Loucy (cell line): ENCODE data around the gene TLE3.

Experiments used
- H2AFZ ChIP-seq: fragments of 200-600 bp; sonication (generic); 2 replicates; pipeline ENCODE4 v1.6.0; 2016; ENCODE audit warnings: antibody characterized with exemption, mild to moderate bottlenecking, low read length, moderate library complexity
- H3F3A ChIP-seq: fragments of 200-600 bp; 2 replicates; pipeline ENCODE4 v1.6.0; 2016; ENCODE audit warnings: antibody characterized with exemption, low read depth, mild to moderate bottlenecking
- H3K27me3 ChIP-seq: fragments of 200-600 bp; sonication (generic); 2 replicates; pipeline ENCODE4 v1.6.1; 2014; ENCODE audit warnings: low read length, mild to moderate bottlenecking; ENCODE audit not compliant: insufficient read depth, poor library complexity, severe bottlenecking
- H3K36me3 ChIP-seq: fragments of 200-600 bp; sonication (generic); 2 replicates; pipeline ENCODE4 v1.6.1; 2016; ENCODE audit warnings: low read length; ENCODE audit not compliant: insufficient read depth
- H3K4me1 ChIP-seq: fragments of 200-600 bp; sonication (generic); 2 replicates; pipeline ENCODE4 v1.5.1; 2014; ENCODE audit warnings: low read length, mild to moderate bottlenecking; ENCODE audit not compliant: insufficient read depth, poor library complexity, severe bottlenecking
- H3K4me2 ChIP-seq: fragments of 200-600 bp; sonication (generic); 2 replicates; pipeline ENCODE4 v1.6.0; 2014; ENCODE audit warnings: antibody characterized with exemption, low read length, low read depth, mild to moderate bottlenecking; ENCODE audit not compliant: poor library complexity, severe bottlenecking
- H3K4me3 ChIP-seq: fragments of 200-600 bp; sonication (generic); 2 replicates; pipeline ENCODE4 v1.5.1; 2014; ENCODE audit warnings: low read length, mild to moderate bottlenecking, mixed read lengths; ENCODE audit not compliant: poor library complexity, severe bottlenecking
- H3K79me2 ChIP-seq: fragments of 200-600 bp; sonication (generic); 2 replicates; pipeline ENCODE4 v1.6.1; 2014; ENCODE audit warnings: low read length; ENCODE audit not compliant: insufficient read depth
- H3K9ac ChIP-seq: fragments of 200-600 bp; sonication (generic); 2 replicates; pipeline ENCODE4 v1.6.0; 2014; ENCODE audit warnings: mild to moderate bottlenecking, low read depth, low read length, moderate library complexity; ENCODE audit not compliant: poor library complexity, severe bottlenecking
- H3K9me2 ChIP-seq: fragments of 200-600 bp; sonication (generic); replicated peaks from 2 replicates; pipeline ENCODE4 v1.6.1; 2016; ENCODE audit warnings: low read depth, low read length, mixed read lengths
- H3K9me3 ChIP-seq: fragments of 200-600 bp; sonication (generic); 2 replicates; pipeline ENCODE4 v1.6.1; 2014; ENCODE audit warnings: mild to moderate bottlenecking, antibody characterized with exemption, low read length, low read depth; ENCODE audit not compliant: insufficient read depth
- H4K20me1 ChIP-seq: fragments of 200-600 bp; sonication (generic); 2 replicates; pipeline ENCODE4 v1.6.0; 2014; ENCODE audit warnings: antibody characterized with exemption, low read length, mild to moderate bottlenecking; ENCODE audit not compliant: insufficient read depth, poor library complexity, severe bottlenecking
- EZH2phosphoT487 ChIP-seq: fragments of 200-600 bp; IDR thresholded peaks from 2 replicates; pipeline ENCODE4 v1.6.1; 2018; ENCODE audit warnings: antibody characterized with exemption, mild to moderate bottlenecking, moderate library complexity, borderline replicate concordance
- TF ChIP-seq, protein P1 (sequence below): fragments of 200-600 bp; sonication (generic); conservative IDR thresholded peaks from 2 replicates; pipeline ENCODE4 v1.5.1; 2014; ENCODE audit warnings: mild to moderate bottlenecking, antibody characterized with exemption, low read length

The TLE3 gene

DNA sequence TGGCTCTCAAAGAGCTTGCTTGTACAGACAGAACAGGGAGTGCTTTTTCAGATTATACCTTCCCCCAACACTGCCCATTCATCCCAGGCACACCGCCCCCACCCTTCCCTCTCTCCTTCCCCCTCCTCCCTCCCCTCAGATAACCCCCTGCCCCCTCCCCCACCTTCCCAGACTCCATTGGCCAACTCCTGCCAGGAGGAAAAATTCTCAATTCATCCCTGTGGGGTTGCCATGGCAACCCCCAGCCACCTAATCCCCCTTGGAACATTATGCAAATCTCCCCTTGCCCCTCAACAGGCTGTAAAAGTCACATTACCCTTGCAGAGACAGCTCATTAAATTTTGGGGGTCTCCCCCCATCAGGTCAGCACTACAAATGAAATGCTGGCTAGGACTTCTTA lies 14.3 kb downstream of the TLE3 start:
- Histone ChIP-seq H3K4me3 (no peak overlapping the region), H3K36me3 (peaks cover 97% of the 10 kb centered on the region; the same call in 1 of the 2 replicates), H3K9me3 (no peaks in the 10 kb centered on the region), H3K4me1 (peaks cover 34% of the 10 kb centered on the region), H3K79me2 (peaks cover 100% of the 10 kb centered on the region), H3K9me2 (no peaks in the 10 kb centered on the region), H3K9ac (no peak overlapping the region), H2AFZ (no peak overlapping the region), H4K20me1 (peaks cover 100% of the 10 kb centered on the region), H3K4me2 (no peak overlapping the region), H3K27me3 (no peaks in the 10 kb centered on the region), H3F3A (no peaks in the 10 kb centered on the region)
- no peak for TF ChIP-seq EZH2phosphoT487
- TF ChIP-seq, protein P1, sequence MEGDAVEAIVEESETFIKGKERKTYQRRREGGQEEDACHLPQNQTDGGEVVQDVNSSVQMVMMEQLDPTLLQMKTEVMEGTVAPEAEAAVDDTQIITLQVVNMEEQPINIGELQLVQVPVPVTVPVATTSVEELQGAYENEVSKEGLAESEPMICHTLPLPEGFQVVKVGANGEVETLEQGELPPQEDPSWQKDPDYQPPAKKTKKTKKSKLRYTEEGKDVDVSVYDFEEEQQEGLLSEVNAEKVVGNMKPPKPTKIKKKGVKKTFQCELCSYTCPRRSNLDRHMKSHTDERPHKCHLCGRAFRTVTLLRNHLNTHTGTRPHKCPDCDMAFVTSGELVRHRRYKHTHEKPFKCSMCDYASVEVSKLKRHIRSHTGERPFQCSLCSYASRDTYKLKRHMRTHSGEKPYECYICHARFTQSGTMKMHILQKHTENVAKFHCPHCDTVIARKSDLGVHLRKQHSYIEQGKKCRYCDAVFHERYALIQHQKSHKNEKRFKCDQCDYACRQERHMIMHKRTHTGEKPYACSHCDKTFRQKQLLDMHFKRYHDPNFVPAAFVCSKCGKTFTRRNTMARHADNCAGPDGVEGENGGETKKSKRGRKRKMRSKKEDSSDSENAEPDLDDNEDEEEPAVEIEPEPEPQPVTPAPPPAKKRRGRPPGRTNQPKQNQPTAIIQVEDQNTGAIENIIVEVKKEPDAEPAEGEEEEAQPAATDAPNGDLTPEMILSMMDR: no peak

GRCh38 chr15:70082281-70082900 lies 15.3 kb downstream of the TLE3 start:
- Histone ChIP-seq H4K20me1 (peaks cover 100% of the 10 kb centered on the region), H3F3A (no peaks in the 10 kb centered on the region), H3K27me3 (no peaks in the 10 kb centered on the region), H3K4me3 (no peak overlapping the region), H3K4me1 (peaks cover 27% of the 10 kb centered on the region), H3K36me3 (peaks cover 99% of the 10 kb centered on the region; the same call in 1 of the 2 replicates), H3K9ac (no peak overlapping the region), H3K4me2 (no peak overlapping the region), H3K79me2 (peaks cover 100% of the 10 kb centered on the region), H3K9me2 (no peaks in the 10 kb centered on the region), H2AFZ (no peak overlapping the region), H3K9me3 (no peaks in the 10 kb centered on the region)
- TF ChIP-seq EZH2phosphoT487: no peak
- TF ChIP-seq, protein P1: no peak

GRCh38 chr15:70081612-70082011 lies 16.1 kb downstream of the TLE3 start:
- no peaks in the 10 kb centered on the region for H3F3A ChIP-seq
- H4K20me1 ChIP-seq: peaks cover 100% of the 10 kb centered on the region
- H3K27me3 ChIP-seq: no peaks in the 10 kb centered on the region
- H3K9me2 ChIP-seq: no peaks in the 10 kb centered on the region
- no peak overlapping the region for H3K9ac ChIP-seq
- no peak overlapping the region for H3K4me2 ChIP-seq
- H2AFZ ChIP-seq: no peak overlapping the region
- H3K9me3 ChIP-seq: no peaks in the 10 kb centered on the region
- no peak overlapping the region for H3K4me3 ChIP-seq
- H3K79me2 ChIP-seq: peaks cover 100% of the 10 kb centered on the region
- no peak for TF ChIP-seq EZH2phosphoT487
- TF ChIP-seq, protein P1: no peak
- peaks cover 96% of the 10 kb centered on the region; the same call in 1 of the 2 replicates for H3K36me3 ChIP-seq
- H3K4me1 ChIP-seq: peaks cover 19% of the 10 kb centered on the region
